GM21447 (cell line): ENCODE measurements around the gene ZNF384.

Experiments
- ATAC-seq: cut with Tn5 transposase; IDR thresholded peaks from one replicate; pipeline ENCODE4 v1.9.1; 2021; ENCODE audit not compliant: unreplicated experiment

Gene ZNF384

DNA sequence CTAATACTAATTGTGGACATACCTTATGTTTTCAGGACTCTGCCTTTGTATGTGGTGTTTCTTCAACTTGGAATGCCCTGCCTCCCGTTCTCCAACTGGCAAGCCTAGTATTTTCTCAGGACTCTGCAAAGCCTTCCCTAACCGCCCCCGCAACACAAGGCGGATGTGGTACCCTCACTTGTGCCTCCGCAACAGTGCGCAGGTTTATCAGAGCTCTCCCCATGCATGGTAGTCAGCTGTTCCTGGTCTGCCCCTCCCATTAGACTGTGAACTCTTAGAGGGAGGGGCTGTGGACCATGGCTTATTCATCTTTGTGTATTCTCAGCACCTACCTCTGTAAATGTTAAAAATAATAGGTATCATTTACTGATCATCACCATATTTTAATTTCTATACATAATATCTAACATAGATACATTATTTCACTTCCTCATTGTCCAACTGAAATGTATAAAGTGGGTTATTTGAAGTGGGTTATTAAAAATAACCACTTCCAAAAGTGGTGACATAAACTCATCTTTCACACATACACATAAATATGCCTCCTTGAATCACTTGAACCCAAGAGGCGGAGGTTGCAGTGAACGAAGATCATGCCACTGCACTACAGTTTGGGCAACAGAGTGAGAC lies 62.4 kb downstream of the ZNF384 start:
- ATAC-seq = no peak

DNA sequence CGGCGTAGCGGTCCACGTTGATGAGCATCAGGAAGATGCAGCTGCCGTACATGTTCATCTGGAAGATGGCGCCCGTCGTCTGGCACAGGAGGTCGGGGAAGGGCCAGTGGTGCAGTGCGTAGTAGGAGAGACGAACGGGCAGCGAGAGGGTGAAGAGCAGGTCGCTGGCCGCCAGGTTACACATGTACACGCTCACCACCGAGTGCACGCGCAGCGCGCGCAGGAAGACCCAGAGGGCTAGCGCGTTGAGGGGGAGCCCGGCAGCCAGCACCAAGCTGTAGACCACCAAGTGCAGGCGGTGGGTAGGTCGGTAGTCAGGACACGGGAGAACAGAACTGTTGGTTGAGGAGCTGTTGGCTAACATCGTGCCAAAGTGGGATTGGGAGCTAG lies 68.3 kb downstream of the ZNF384 start:
- ATAC-seq = no peak

DNA sequence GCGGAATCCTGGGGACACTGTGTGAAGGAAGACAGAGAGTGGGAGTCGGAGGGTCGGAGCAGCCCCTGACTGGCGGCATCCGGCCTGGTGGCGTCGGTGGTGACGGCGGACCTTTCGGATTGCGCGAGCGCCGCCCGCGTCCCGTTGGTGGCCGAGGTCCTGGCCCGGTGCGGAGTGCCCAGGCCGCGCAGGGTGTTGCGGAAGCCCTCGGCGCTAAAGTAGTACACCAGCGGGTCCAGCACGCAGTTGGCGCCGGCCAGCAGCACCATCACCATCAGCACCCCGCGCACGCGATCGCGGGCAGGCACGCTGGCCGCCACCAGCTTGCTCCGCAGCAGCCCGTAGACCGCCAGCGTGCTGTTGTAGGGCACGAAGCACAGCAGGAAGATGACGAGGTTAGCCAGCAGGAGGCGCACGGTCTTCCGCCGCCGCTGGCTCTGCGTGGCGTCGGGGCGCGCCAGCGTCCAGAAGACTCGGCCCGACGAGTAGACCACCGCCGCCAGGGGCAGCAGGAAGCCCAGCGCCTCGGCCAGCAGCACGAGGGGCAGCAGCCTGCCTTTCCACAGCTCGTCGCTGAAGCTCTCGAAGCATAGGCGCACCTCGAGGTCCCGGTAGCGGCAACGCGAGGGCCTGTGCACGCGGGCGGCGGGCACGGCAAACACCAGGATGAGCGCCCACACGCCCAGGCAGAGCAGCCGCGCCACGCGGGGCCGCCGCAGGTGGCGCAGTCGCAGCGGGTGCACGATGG lies 68.9 kb downstream of the ZNF384 start:
- ATAC-seq = no peak

DNA sequence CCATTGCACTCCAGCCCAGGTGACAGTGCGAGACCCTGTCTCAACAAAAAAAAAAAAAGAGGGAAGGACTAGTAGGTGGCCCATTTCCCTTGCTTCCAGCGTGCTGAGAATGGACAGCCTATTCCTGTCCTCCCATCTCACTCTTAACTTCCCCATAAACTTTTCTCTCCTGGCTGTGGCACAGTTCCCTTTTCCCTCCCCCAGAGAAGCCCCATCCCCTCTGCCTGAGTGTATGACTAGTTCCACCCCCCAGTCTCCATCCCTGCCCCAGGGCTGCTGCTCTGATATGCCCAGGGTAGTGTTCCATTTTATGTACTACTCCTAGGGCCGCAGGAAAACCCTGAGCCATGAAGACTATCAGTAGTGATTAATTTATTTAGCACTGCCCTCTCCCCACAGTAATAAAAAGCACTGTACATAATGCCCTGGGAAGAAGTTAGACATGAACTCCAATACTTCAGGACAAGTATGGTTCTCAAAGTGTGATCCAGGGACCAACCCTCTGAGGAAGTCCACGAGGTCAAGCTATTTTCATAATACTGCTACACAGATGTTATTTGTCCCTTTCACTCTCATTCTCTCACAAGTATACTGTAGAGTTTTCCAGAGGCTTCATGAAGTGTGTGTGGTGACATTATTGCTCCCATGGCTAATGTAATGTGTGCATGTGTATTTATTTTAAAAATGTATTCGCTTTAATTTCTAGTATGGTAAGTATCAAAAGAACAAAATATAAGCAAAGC lies 70.5 kb downstream of the ZNF384 start:
- ATAC-seq = no peak
